Germinal center (tissue), 1 donor: Measurements from ENCODE around the gene UBE2L3.
"Not testable (repeated sequence)": the region's sequence is repeated elsewhere in the genome, so short reads cannot be mapped to it uniquely, and the experiment has no call there.

Experiments used
- DNase-seq: peaks from one replicate; pipeline ENCODE4 v3.0.0; 2012; ENCODE audit warnings: mixed read lengths, low spot score

The UBE2L3 gene

DNA sequence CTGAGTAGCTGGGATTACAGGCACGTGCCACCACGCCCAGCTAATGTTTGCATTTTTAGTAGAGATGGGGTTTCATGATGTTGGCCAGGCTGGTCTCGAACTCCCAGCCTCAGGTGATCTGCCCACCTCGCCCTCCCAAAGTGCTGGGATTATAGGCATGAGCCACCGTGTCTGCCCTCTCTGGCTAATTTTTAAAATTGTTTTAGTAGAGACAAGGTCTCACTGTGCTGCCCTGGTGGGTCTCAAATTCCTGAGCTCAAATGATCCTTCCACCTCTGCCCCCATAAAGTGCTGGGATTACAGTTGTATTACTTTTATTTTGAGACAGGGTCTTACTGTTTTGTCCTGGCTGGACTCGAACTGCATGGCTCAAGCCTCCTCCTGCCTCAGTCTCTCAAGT lies 78.0 kb downstream of the UBE2L3 start:
- not testable (repeated sequence) for DNase-seq

GRCh38 chr22:21646608-21647590 lies 79.4 kb downstream of the UBE2L3 start:
- DNase-seq = peak; percentile 75

DNA sequence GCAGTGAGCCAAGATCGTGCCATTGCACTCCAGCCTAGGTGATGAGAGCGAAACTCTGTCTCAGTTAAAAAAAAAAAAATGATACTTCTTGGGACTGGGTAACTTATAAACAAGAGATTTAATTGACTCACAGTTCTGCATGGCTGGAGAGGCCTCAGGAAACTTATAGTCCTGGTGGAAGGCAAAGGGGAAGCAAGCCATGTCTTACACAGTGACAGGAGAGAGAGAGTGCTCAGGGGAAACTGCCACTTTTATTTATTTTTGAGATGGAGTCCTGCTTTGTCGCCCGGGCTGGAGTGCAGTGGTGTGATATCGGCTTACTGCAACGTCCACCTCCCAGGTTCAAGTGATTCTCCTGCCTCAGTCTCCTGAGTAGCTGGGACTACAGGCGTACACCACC lies 82.8 kb downstream of the UBE2L3 start:
- no peak for DNase-seq

- no peak for DNase-seq
Observed at GRCh38 chr22:21650823-21651520, 83.5 kb downstream of the UBE2L3 start.

DNA sequence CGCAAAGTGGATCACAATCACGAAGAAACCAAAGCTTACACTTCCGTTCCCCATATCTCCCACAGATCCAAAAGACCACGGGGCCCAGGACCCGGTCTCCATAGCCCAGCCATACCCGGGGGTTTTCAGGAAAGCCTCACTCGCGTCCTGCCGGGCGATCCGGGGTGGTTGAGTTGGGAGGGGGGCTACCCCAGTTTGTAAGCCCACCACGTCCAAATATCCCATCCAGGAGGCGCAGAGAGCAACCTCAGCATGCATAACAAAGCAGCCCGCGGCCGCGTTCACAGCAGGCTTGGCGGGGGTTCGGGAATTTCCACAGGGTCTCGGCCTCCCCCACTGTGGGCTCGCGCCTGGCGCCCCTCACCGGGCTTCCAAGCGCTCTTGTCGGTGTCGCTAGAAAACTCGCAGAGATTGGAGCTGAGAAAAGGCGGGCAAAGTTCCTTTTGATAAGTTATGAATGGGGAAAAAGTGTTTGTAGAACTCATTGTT lies 84.1 kb downstream of the UBE2L3 start:
- peak; percentile 34 for DNase-seq

DNA sequence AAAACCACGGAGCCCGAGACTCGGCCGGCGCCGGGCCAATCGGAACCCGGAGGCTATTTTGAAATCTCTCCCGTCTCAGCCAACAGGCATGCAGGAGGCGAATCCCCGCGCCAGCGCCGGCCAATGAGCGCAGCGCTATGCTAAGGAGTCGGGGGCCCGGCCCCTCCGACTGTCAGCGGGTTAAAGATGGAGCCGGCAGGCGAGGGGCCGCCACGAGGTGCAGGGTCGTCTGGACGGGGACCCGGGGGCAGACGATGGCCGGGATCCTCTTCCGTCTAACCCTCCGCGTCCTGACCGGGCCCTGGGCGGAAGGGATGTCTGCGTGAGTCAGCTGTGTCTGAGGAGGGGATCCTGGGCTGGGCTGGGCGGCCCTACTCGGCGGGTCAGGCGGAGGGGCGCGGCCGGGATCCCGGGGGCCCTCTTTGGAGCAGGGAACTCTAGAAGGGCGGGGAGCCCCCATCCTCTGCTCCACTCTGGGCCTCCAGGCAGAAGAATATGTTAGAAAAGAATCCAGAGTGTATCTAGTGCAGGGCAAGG lies 84.6 kb downstream of the UBE2L3 start:
- peak; percentile 94 for DNase-seq

DNA sequence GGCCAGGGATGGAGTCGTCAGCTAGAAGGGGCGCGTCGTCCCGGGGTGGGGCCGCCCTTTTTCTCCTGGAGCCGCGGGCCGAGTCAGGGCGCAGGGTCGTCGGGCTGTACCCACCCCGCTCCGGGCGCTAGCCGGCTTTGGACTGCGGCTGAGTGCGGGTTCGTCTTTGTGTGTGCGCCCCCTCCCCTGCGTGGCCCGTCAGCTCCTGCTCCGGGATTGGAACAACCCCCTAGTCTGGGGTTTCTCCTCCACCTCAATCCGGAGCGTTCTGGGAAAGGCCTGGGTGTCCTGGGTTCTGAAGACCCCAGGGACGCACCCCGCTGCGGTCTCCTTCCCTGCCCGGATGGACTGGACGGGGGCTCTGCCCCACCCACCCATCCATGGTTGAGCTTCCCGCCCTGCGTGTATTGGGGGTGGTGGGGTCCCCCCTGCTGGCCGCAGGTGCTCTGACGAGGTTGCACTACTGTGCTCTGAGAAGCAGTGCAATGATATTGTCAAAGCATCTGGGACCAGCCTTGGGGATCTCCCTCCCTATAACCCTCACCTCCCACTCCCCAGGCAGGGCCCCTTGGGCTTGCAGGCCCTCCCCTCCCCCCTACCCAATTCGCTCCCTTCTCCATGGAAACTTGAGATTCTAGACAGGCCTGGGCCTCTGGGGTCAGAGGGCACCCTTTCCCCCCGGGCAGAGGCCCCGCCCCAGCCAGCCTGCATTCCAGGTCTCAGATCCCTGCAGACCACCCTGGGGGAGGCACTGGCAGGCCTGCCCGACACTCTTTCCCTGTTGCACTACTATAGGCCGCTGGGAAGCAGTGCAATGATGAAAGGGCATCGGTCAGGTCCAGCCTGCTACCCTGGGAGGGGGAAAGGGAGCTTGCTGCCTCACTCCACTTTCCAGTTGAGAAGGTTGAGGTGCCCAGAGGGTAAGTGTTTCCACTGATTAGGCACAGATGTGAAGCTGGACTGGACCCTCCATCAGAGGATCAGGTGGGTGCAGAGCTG lies 85.3 kb downstream of the UBE2L3 start:
- DNase-seq = peak; percentile 30

GRCh38 chr22:21657020-21657359 lies 89.5 kb downstream of the UBE2L3 start:
- DNase-seq = no peak

- DNase-seq = peak; percentile 94
Observed at GRCh38 chr22:21657360-21658032, 90.0 kb downstream of the UBE2L3 start.

DNA sequence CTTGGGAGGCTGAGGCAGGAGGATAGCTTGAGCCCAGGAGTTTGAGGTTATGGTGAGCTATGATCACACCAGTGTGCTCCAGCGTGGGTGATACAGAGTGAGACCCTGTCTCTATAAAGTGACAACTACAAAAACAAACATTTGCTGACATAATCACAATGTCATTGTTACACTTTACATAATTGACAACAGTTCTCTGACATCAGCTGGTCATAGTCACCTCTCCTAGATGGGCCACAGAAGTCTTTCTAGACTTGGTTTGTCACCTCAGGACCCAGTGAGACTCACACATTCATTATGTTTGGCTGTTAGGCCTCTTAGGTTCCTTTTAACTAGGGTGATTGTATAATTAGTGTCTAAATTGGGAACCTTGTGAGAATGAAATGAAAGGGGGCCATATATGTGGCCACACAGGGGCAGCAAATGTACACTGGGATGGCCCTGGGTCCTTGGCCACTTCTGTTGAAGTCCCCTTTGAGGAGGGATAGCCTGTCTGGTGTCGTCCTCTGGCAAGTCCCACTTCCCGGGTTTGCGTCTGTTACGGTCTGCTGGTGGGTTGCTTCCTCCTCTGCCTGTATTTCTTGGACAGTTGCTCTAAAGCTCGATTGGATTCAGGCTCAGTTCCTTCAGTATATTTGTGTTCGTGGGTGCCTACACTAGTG lies 92.5 kb downstream of the UBE2L3 start:
- no peak for DNase-seq

- DNase-seq = no peak
Observed at GRCh38 chr22:21660904-21661303, 93.4 kb downstream of the UBE2L3 start.

GRCh38 chr22:21661991-21662390 lies 94.5 kb downstream of the UBE2L3 start:
- no peak for DNase-seq

DNA sequence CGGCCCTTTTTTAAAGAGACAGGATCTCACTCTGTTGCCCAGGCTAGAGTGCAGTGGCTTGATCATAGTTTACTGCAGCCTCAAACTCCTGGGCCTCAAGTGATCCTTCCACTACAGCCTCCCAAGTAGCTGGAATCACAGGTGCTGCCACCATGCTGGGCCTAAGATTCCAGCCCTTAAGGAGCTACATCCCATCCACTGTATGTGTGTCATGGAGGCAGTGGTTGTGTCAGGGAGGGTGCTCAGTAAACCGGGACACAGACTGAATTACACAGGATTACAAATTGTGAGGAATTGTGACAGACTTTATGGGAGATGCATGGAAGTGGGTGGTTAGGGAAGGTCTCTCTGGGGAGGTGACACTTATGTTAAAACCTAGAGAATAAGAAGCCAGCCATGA lies 96.2 kb downstream of the UBE2L3 start:
- DNase-seq = no peak

DNA sequence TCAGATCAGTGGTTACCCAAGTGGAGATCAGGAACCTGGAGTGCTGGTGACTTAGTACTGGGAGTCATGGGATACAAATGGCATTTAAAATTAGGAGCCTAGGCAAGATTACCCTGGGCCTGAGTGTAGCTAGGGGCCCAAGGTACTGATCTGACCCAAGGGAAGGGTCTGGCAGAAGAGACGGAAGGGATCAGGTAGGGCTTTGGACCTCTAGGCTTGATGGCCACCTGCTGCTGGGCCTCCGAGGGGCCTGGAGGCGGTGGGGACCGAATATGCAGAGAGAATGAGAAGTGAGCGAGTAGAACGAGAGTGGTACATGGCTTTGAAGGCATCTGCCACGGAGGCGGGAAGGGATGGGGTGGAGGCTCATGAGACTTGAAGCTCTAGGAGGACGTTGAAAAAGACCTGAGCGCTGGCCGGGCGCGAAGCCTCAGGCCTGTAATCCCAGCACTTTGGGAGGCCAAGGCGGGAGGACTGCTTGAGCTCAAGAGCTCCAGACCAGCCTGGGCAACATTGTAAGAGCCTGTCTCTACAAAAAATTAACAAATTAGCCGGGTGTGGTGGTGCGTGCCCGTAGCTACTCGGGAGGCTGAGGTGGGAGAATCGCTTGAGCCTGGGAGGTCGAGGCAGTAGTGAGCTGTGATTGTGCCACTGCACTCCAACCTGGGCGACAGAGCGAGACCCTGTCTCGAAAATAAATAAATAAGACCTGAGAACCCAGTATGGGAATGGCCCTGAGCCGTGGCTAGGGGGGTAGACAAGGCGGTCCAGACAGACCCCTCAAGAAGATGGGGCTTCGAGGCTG lies 97.7 kb downstream of the UBE2L3 start:
- no peak for DNase-seq

DNA sequence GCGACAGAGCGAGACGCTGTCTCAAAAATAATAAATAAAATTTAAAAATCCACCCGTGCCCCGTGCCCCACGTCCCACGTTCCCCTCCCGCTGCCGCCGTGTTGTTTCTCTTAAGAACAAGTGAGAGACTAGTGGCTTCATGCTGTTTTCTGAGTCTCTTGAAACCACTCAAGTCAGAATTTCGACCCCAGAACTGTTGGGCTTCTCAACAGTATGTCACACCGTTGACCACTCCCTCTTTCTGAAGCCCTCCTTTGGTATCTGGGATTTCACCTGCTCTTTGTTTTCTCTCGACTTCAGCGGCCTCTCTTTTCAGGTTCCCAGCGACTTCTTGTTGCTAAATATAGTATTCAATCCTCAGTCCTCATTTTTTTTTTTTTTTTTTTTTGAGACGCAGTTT lies 99.3 kb downstream of the UBE2L3 start:
- no peak for DNase-seq

- no peak for DNase-seq
Observed at GRCh38 chr22:21669026-21669425, 101.5 kb downstream of the UBE2L3 start.

GRCh38 chr22:21672107-21672629 lies 104.7 kb downstream of the UBE2L3 start:
- no peak for DNase-seq
